ENCODE results near the gene METTL21A. TPM values are rescaled to one million over a fixed set of nuclear protein-coding genes. Genes with fewer than 3 reads are reported as not detected.

Gene METTL21A
- total and polyA plus RNA-seq, 2 experiments from 2014 or later, result 26.9 to 34.6 TPM

DNA sequence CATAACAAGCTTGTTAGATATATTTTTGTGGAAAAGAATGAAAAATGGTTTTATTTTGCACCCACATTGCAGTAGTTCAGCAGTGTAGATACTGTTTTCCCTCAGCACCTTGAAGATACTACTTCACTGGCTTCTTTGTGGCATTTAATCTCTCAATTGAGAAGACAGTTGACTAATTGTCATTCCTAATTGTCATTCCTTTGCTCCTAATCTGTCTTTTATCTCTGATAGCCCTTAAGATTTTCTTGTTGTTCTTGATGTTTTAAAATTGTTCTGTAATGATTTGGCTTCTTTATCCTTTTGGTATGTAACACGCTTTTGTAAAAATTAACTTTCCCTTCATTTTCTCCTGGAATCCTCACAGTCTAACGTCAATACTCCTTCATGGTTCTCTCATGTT, 48.2 kb upstream of the METTL21A start:
- no peak for DNase-seq (ENCODE audit: low spot score)
- H3K27ac ChIP-seq, result no peak overlapping the region
- TF ChIP-seq, protein P1, sequence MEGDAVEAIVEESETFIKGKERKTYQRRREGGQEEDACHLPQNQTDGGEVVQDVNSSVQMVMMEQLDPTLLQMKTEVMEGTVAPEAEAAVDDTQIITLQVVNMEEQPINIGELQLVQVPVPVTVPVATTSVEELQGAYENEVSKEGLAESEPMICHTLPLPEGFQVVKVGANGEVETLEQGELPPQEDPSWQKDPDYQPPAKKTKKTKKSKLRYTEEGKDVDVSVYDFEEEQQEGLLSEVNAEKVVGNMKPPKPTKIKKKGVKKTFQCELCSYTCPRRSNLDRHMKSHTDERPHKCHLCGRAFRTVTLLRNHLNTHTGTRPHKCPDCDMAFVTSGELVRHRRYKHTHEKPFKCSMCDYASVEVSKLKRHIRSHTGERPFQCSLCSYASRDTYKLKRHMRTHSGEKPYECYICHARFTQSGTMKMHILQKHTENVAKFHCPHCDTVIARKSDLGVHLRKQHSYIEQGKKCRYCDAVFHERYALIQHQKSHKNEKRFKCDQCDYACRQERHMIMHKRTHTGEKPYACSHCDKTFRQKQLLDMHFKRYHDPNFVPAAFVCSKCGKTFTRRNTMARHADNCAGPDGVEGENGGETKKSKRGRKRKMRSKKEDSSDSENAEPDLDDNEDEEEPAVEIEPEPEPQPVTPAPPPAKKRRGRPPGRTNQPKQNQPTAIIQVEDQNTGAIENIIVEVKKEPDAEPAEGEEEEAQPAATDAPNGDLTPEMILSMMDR (IDR thresholded peaks at IDR 0.05; ENCODE audit: poor library complexity), result no peak
- TF ChIP-seq EZH2phosphoT487 (IDR thresholded peaks at IDR 0.05; ENCODE audit: low read depth, severe bottlenecking, unreplicated experiment), result no peak
- TF ChIP-seq EZH2 (IDR thresholded peaks at IDR 0.05; ENCODE audit: borderline replicate concordance), result no peak
- H3K9me2 ChIP-seq (replicated peaks; ENCODE audit: insufficient read depth), result no peaks in the 10 kb centered on the region
- no peaks in the 10 kb centered on the region for H3K27me3 ChIP-seq
- no peaks in the 10 kb centered on the region for H3K36me3 ChIP-seq (replicated peaks; ENCODE audit: insufficient read depth, low read depth)
- H3K79me2 ChIP-seq, result no peaks in the 10 kb centered on the region
- H2AFZ ChIP-seq, result no peak overlapping the region
- peaks cover 3% of the 10 kb centered on the region for H3K4me1 ChIP-seq (ENCODE audit: insufficient read depth)
- H3K9me3 ChIP-seq (ENCODE audit: low read depth), result no peaks in the 10 kb centered on the region
- no peak overlapping the region for H3K4me2 ChIP-seq
- WGBS (ENCODE audit: low lambda C conversion rate, missing lambda C conversion rate), result 44% methylated on average over 2 of the region's 2 CpGs
- no peaks in the 10 kb centered on the region for H4K20me1 ChIP-seq (ENCODE audit: insufficient read depth, poor library complexity, severe bottlenecking)
- H3K4me3 ChIP-seq, result no peak overlapping the region

GRCh38 chr2:207670887-207671286, 45.7 kb upstream of the METTL21A start:
- Histone ChIP-seq H2AFZ (no peak overlapping the region), H4K20me1 (ENCODE audit: insufficient read depth, poor library complexity, severe bottlenecking) (no peaks in the 10 kb centered on the region), H3K4me2 (no peak overlapping the region), H3K9me2 (replicated peaks; ENCODE audit: insufficient read depth) (no peaks in the 10 kb centered on the region), H3K9me3 (ENCODE audit: low read depth) (no peaks in the 10 kb centered on the region), H3K79me2 (no peaks in the 10 kb centered on the region), H3K27ac (no peak overlapping the region), H3K4me3 (no peak overlapping the region), H3K4me1 (ENCODE audit: insufficient read depth) (no peaks in the 10 kb centered on the region), H3K36me3 (replicated peaks; ENCODE audit: insufficient read depth, low read depth) (no peaks in the 10 kb centered on the region), H3K27me3 (no peaks in the 10 kb centered on the region)
- 71% methylated on average over 6 of the region's 6 CpGs for WGBS (ENCODE audit: low lambda C conversion rate, missing lambda C conversion rate)
- TF ChIP-seq EZH2phosphoT487 (IDR thresholded peaks at IDR 0.05; ENCODE audit: low read depth, severe bottlenecking, unreplicated experiment), result no peak
- no peak for DNase-seq (ENCODE audit: low spot score)

- no peak for DNase-seq (ENCODE audit: low spot score)
- Histone ChIP-seq H3K9me2 (replicated peaks; ENCODE audit: insufficient read depth) (no peaks in the 10 kb centered on the region), H4K20me1 (ENCODE audit: insufficient read depth, poor library complexity, severe bottlenecking) (no peaks in the 10 kb centered on the region), H3K27ac (no peak overlapping the region), H3K79me2 (no peaks in the 10 kb centered on the region), H2AFZ (no peak overlapping the region), H3K27me3 (no peaks in the 10 kb centered on the region), H3K36me3 (replicated peaks; ENCODE audit: insufficient read depth, low read depth) (no peaks in the 10 kb centered on the region), H3K9me3 (ENCODE audit: low read depth) (no peaks in the 10 kb centered on the region), H3K4me1 (ENCODE audit: insufficient read depth) (no peaks in the 10 kb centered on the region), H3K4me3 (no peak overlapping the region), H3K4me2 (no peak overlapping the region)
- 79% methylated on average over 4 of the region's 5 CpGs for WGBS (ENCODE audit: low lambda C conversion rate, missing lambda C conversion rate)
- TF ChIP-seq, protein P1 (IDR thresholded peaks at IDR 0.05; ENCODE audit: poor library complexity), result no peak
- TF ChIP-seq EZH2 (IDR thresholded peaks at IDR 0.05; ENCODE audit: borderline replicate concordance) (no peak), EZH2phosphoT487 (IDR thresholded peaks at IDR 0.05; ENCODE audit: low read depth, severe bottlenecking, unreplicated experiment) (no peak)
Measured at GRCh38 chr2:207663870-207664545, 38.8 kb upstream of the METTL21A start.

- no peak overlapping the region for H3K4me2 ChIP-seq
- no peaks in the 10 kb centered on the region for H3K4me1 ChIP-seq (ENCODE audit: insufficient read depth)
- H3K79me2 ChIP-seq, result no peaks in the 10 kb centered on the region
- H4K20me1 ChIP-seq (ENCODE audit: insufficient read depth, poor library complexity, severe bottlenecking), result no peaks in the 10 kb centered on the region
- H3K4me3 ChIP-seq, result no peak overlapping the region
- no peak overlapping the region for H3K27ac ChIP-seq
- no peaks in the 10 kb centered on the region for H3K27me3 ChIP-seq
- H2AFZ ChIP-seq, result no peak overlapping the region
- H3K36me3 ChIP-seq (replicated peaks; ENCODE audit: insufficient read depth, low read depth), result no peaks in the 10 kb centered on the region
- 95% methylated on average over 2 of the region's 2 CpGs for WGBS (ENCODE audit: low lambda C conversion rate, missing lambda C conversion rate)
- DNase-seq (ENCODE audit: low spot score), result no peak
- H3K9me3 ChIP-seq (ENCODE audit: low read depth), result no peaks in the 10 kb centered on the region
- no peaks in the 10 kb centered on the region for H3K9me2 ChIP-seq (replicated peaks; ENCODE audit: insufficient read depth)
- TF ChIP-seq, protein P1 (IDR thresholded peaks at IDR 0.05; ENCODE audit: poor library complexity), result no peak
- TF ChIP-seq EZH2phosphoT487 (IDR thresholded peaks at IDR 0.05; ENCODE audit: low read depth, severe bottlenecking, unreplicated experiment) (no peak), EZH2 (IDR thresholded peaks at IDR 0.05; ENCODE audit: borderline replicate concordance) (no peak)
Measured at GRCh38 chr2:207662203-207662602, 37.0 kb upstream of the METTL21A start.

Data from hepatocyte (in vitro differentiated cells).